ENCODE results near the gene FAT4. TPM values are rescaled to one million over a fixed set of nuclear protein-coding genes. Genes with fewer than 3 reads are reported as not detected.

FAT4 gene, protein sequence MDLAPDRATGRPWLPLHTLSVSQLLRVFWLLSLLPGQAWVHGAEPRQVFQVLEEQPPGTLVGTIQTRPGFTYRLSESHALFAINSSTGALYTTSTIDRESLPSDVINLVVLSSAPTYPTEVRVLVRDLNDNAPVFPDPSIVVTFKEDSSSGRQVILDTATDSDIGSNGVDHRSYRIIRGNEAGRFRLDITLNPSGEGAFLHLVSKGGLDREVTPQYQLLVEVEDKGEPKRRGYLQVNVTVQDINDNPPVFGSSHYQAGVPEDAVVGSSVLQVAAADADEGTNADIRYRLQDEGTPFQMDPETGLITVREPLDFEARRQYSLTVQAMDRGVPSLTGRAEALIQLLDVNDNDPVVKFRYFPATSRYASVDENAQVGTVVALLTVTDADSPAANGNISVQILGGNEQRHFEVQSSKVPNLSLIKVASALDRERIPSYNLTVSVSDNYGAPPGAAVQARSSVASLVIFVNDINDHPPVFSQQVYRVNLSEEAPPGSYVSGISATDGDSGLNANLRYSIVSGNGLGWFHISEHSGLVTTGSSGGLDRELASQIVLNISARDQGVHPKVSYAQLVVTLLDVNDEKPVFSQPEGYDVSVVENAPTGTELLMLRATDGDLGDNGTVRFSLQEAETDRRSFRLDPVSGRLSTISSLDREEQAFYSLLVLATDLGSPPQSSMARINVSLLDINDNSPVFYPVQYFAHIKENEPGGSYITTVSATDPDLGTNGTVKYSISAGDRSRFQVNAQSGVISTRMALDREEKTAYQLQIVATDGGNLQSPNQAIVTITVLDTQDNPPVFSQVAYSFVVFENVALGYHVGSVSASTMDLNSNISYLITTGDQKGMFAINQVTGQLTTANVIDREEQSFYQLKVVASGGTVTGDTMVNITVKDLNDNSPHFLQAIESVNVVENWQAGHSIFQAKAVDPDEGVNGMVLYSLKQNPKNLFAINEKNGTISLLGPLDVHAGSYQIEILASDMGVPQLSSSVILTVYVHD (N-terminal part only)
- total RNA-seq (2021), result 4.5 and 5.5 TPM in 2 replicates
- percentile 53 among the genes with signal in this experiment for Bru-seq, nascent RNA
- percentile 58 among the genes with signal in this experiment for BruChase-seq, experiment 1, labeled RNA remaining after a 2-hour chase
- percentile 59 among the genes with signal in this experiment for BruChase-seq, experiment 2, labeled RNA remaining after a 6-hour chase
- long read RNA-seq, partial matches to known transcripts, result 1 of 1 reads
- long read RNA-seq, other reads (novel, unspliced or antisense), result 0 of 1 reads

DNA sequence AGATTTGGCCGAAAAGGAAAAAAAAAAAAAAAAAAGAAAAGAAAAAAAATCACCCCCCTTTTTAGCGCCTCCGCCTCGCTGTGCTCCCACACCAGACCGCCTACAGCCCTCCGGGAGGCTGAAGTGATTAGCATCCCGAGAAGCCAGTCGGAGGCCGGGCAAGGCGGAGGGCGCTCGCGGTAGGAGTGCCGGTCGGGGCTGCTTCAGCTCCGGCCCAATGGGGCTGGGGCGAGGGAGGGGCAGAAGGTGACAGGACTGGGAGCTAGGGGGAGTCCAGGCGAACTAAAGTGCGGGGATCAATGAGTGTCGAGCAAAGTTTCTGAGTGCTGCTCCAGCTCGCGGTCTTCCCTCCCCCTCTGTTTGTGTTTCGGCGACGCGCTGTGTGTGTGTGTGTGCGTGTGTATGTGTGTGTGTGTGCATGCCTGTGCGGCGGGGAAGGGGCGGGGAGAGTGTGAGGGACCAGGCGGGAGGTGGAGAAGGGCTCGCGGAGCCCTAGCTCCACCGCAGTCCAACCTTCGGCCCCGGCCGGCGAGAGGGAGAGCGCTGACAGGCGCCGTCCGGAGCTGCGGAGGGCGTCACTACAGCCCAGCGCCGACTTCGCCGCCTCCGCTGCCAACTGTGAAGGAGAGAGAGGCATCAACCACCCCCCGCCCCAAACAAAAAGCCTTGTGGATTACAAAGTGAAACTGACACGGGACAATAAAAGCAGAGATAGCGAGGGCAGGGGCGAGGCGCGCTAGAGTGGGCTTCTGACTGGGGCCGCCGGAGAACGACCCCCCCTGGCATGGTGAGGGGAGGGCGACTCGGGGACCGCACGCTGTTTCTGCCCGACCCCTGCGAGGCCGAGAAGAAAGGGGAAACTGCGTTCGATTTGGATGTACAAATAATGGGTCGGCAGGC is at the start of gene FAT4:
Gene FAT4, plus strand, starts transcription at position 280 of the 900 bp plus-strand sequence. CDS start 1,457 bp downstream, outside the sequence.
- H3K4me3 ChIP-seq, result peak within 1 kb of the TSS; percentile 85
- no peaks in the 10 kb centered on the region for H3K9me3 ChIP-seq (ENCODE audit: insufficient read depth, low read depth)
- intact Hi-C loops (cut with micrococcal nuclease; ENCODE audit: unreplicated experiment), result loop anchor here (1.0 to 10.0 kb wide), 7 partner anchors 74 to 1540 kb away; no protein-coding TSS in a partner anchor
- BruUV-seq (replicated peaks), result TSS peak; percentile 37
- ChIA-PET POLR2A (ENCODE audit: unreplicated experiment) (interaction anchor here (0.7 kb wide), 1 partner anchor 259 kb away, joined by 3 read pairs; no protein-coding TSS in a partner anchor), CTCF (interaction anchor here (0.6 to 0.7 kb wide), 2 partner anchors 9 to 669 kb away, joined by 4 to 6 read pairs; no protein-coding TSS in a partner anchor)
- no peaks in the 10 kb centered on the region for H3K79me2 ChIP-seq (ENCODE audit: low read depth)
- no peak within 1 kb of the TSS for H3K27ac ChIP-seq
- no peaks in the 10 kb centered on the region for H3F3A ChIP-seq (ENCODE audit: insufficient read depth, low read depth)
- H3K4me2 ChIP-seq, result peak within 1 kb of the TSS; percentile 98
- TF ChIP-seq EZH2 (IDR thresholded peaks at IDR 0.05; ENCODE audit: low read depth), result no peak
- TF ChIP-seq, protein P1, sequence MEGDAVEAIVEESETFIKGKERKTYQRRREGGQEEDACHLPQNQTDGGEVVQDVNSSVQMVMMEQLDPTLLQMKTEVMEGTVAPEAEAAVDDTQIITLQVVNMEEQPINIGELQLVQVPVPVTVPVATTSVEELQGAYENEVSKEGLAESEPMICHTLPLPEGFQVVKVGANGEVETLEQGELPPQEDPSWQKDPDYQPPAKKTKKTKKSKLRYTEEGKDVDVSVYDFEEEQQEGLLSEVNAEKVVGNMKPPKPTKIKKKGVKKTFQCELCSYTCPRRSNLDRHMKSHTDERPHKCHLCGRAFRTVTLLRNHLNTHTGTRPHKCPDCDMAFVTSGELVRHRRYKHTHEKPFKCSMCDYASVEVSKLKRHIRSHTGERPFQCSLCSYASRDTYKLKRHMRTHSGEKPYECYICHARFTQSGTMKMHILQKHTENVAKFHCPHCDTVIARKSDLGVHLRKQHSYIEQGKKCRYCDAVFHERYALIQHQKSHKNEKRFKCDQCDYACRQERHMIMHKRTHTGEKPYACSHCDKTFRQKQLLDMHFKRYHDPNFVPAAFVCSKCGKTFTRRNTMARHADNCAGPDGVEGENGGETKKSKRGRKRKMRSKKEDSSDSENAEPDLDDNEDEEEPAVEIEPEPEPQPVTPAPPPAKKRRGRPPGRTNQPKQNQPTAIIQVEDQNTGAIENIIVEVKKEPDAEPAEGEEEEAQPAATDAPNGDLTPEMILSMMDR (conservative IDR thresholded peaks at IDR 0.05), result no peak
- peaks cover 9% of the 10 kb centered on the region; the same call in 1 of the 2 replicates for H3K4me1 ChIP-seq (replicated peaks; ENCODE audit: insufficient read depth)
- no peaks in the 10 kb centered on the region for H3K9me2 ChIP-seq (ENCODE audit: insufficient read depth)
- peak; percentile 69 to 88 for DNase-seq
- no peaks in the 10 kb centered on the region for H4K20me1 ChIP-seq (ENCODE audit: insufficient read depth)
- H2AFZ ChIP-seq, result peak within 1 kb of the TSS; percentile 100
- no peaks in the 10 kb centered on the region for H3K36me3 ChIP-seq (ENCODE audit: low read depth)
- 0 out of 2 replicates have a peak, but pooled peaks cover 12% of the 10 kb centered on the region for H3K27me3 ChIP-seq (ENCODE audit: insufficient read depth, low read depth)

DNA sequence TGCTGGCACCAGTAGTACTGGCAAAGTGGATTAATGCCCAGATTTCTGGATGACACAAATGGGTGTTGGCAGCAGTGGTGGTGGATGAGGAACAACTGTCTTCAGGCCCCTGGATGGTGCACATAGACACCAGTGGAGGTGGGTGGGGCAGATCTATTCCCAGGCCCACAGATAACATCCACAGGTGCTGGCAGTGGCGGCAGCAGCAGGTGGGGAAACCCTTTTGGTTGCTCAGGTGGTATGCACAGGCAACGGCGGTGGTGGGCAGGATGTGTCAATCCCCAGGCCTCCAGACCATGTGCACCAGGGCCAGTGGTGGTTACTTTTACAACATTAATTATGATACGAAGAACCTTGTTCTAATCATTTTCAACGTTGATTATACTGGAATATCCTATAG is 48.9 kb upstream of the FAT4 start:
- TF ChIP-seq, protein P1 (conservative IDR thresholded peaks at IDR 0.05), result no peak
- no peak for TF ChIP-seq EZH2 (IDR thresholded peaks at IDR 0.05; ENCODE audit: low read depth)
- CTCF ChIA-PET, result no interaction called here
- Histone ChIP-seq H3K27ac (no peak overlapping the region), H3K9me2 (ENCODE audit: insufficient read depth) (no peaks in the 10 kb centered on the region), H3K27me3 (ENCODE audit: insufficient read depth, low read depth) (no peaks in the 10 kb centered on the region), H2AFZ (no peak overlapping the region), H3K79me2 (ENCODE audit: low read depth) (no peaks in the 10 kb centered on the region), H3K4me3 (no peak overlapping the region), H3K9me3 (ENCODE audit: insufficient read depth, low read depth) (no peaks in the 10 kb centered on the region), H3K4me2 (no peak overlapping the region), H3K36me3 (ENCODE audit: low read depth) (no peaks in the 10 kb centered on the region), H3F3A (ENCODE audit: insufficient read depth, low read depth) (no peaks in the 10 kb centered on the region), H3K4me1 (replicated peaks; ENCODE audit: insufficient read depth) (no peaks in the 10 kb centered on the region), H4K20me1 (ENCODE audit: insufficient read depth) (no peaks in the 10 kb centered on the region)
- POLR2A ChIA-PET (ENCODE audit: unreplicated experiment), result no interaction called here
- DNase-seq, result no peak
- no TSS peak for BruUV-seq (replicated peaks)
- intact Hi-C loops (cut with micrococcal nuclease; ENCODE audit: unreplicated experiment), result no loop called here

All from PC-9 (cell line).